Keratinocyte (primary cell): Measurements from ENCODE around the gene PLEKHJ1.

ENCODE experiments used
- EZH2 ChIP-seq: IDR thresholded peaks from one replicate; pipeline ENCODE4 v1.6.1; 2012; ENCODE audit warnings: inconsistent platforms, mild to moderate bottlenecking, low read length, moderate library complexity
- TF ChIP-seq, protein P1 (sequence below), 3 experiments: IDR thresholded peaks in 1 of 3; conservative IDR thresholded peaks in 1 of 3; optimal IDR thresholded peaks in 1 of 3; 2 replicates in 2 of 3; 3 replicates in 1 of 3; pipeline versions ENCODE3 to v1.5.1; 2011; ENCODE audit warnings: low read length in 3 of 3, mild to moderate bottlenecking in 3 of 3, moderate library complexity in 2 of 3, control low read depth in 1 of 3, inconsistent platforms in 1 of 3; ENCODE audit not compliant: insufficient read depth in 2 of 3; ENCODE audit errors: extremely low read depth in 1 of 3

DNA sequence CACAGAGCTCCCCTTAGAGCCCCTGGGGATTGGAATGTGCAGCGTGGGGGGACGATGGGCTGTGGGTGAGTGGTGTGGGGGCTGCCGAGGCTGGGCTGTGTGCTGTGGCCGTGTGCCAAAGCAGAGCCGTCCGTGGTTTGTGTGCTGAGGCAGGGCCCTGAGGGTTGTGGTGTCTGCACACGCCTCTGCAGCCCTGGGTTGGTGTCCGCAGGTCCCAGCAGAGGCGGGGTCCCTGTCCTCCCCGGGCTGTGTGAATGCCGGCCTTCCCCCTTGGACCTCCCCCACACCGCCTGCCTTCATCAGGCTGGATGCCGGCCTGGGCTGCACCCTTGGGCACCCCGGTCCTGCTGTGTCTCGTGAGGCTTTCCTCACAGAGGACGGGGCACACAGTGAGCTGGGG, 46.2 kb downstream of the PLEKHJ1 start:
- TF ChIP-seq, protein P1, sequence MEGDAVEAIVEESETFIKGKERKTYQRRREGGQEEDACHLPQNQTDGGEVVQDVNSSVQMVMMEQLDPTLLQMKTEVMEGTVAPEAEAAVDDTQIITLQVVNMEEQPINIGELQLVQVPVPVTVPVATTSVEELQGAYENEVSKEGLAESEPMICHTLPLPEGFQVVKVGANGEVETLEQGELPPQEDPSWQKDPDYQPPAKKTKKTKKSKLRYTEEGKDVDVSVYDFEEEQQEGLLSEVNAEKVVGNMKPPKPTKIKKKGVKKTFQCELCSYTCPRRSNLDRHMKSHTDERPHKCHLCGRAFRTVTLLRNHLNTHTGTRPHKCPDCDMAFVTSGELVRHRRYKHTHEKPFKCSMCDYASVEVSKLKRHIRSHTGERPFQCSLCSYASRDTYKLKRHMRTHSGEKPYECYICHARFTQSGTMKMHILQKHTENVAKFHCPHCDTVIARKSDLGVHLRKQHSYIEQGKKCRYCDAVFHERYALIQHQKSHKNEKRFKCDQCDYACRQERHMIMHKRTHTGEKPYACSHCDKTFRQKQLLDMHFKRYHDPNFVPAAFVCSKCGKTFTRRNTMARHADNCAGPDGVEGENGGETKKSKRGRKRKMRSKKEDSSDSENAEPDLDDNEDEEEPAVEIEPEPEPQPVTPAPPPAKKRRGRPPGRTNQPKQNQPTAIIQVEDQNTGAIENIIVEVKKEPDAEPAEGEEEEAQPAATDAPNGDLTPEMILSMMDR (optimal IDR thresholded peaks at IDR 0.05 in 1 of 3, IDR thresholded peaks at IDR 0.05 in 1 of 3, conservative IDR thresholded peaks at IDR 0.05 in 1 of 3; ENCODE audit: extremely low read depth in 1 of 3, insufficient read depth in 2 of 3, low read length in 3 of 3), result no peak
- no peak for TF ChIP-seq EZH2
